Mucosa of descending colon (tissue), 3 donors: ENCODE results near the gene MACROH2A1. TPM values are rescaled to one million over a fixed set of nuclear protein-coding genes. Genes with fewer than 3 reads are reported as not detected.
A peak's percentile ranks its signal among the peaks of the same experiment; 100 is the strongest.
"Not testable (repeated sequence)": the region's sequence is repeated elsewhere in the genome, so short reads cannot be mapped to it uniquely, and the experiment has no call there.

Experiments
- ATAC-seq: fragments of 200-7000 bp; cut with Tn5 transposase; one replicate; pipeline ENCODE4 v1.9.1; 2020; ENCODE audit warnings: mild to moderate bottlenecking, moderate library complexity
- DNase-seq, 3 donors: peaks; one replicate each; pipeline ENCODE4 v3.0.0-alpha.2; 2020
- H3K36me3 ChIP-seq: fragments of 200-600 bp; one replicate; pipeline ENCODE4 v1.8.0; 2021; ENCODE audit warnings: low read depth, mild to moderate bottlenecking
- H3K4me1 ChIP-seq: fragments of 200-600 bp; one replicate; pipeline ENCODE4 v1.8.0; 2021; ENCODE audit warnings: low read depth, mild to moderate bottlenecking
- H3K4me3 ChIP-seq: fragments of 200-600 bp; one replicate; pipeline ENCODE4 v1.8.0; 2021; ENCODE audit warnings: mild to moderate bottlenecking
- H3K9me3 ChIP-seq: fragments of 200-600 bp; one replicate; pipeline ENCODE4 v1.8.0; 2021; ENCODE audit warnings: mild to moderate bottlenecking
- intact Hi-C, 2 donors: fragments of 100-400 bp; cut with DNase I in 1 of 2; cut with micrococcal nuclease in 1 of 2; formaldehyde crosslinking; loops; one replicate each; pipeline versions ENCODE4 v1.11.0 to v1.11.1; 2022; cut with DNase I, micrococcal nuclease
- total RNA-seq, 3 donors: library from RNA; stranded (reverse); fragmentation: NEBNext Ultra II Directional in 2 of 3; extraction: Animal tissue kit (Norgen Biotek cat#: 25700) in 2 of 3; gene quantifications; one replicate each; pipeline versions ENCODE4 v1.2.1 to v1.2.4, GENCODE V29; 2021 to 2023
- TF ChIP-seq, protein P1 (sequence below): fragments of 200-600 bp; IDR thresholded peaks from one replicate; pipeline ENCODE4 v1.8.0; 2022; ENCODE audit warnings: antibody characterized with exemption, mild to moderate bottlenecking
- donor health status: DM: no; HTN: no; CAD: no; lungs with moderate emphysema.
- donor health status: DM: no; HTN: no; CAD: no.
- donor health status: DM: no; HTN: yes; CAD: no.

MACROH2A1 gene
- total RNA-seq, 3 donors from 2014 or later = 170 to 255 (median 243) TPM

DNA sequence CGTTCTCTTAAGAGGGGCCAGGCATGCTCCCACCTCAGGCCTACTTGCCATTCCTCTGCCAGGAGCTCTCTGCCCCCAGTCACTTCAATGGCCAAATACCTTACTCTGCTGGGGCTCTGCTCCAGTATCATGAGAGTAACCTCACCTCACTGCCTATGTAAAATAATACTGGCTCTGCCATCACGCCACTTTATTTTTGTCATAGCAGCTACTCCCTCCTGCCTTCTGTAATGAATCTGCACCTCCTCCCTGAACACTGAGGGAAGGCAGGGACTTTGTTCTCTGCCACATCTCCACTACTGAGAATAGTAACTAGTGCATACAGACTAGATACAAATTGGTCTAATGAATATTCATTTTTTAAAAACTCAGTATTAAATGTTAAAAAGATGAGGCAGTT, 33.8 kb downstream of the MACROH2A1 start:
- peak; percentile 50 for ATAC-seq
- intact Hi-C loops = no loop called here
- peaks cover 24% of the 10 kb centered on the region for H3K4me1 ChIP-seq
- H3K4me3 ChIP-seq = no peak overlapping the region
- DNase-seq = no peak
- TF ChIP-seq, protein P1, sequence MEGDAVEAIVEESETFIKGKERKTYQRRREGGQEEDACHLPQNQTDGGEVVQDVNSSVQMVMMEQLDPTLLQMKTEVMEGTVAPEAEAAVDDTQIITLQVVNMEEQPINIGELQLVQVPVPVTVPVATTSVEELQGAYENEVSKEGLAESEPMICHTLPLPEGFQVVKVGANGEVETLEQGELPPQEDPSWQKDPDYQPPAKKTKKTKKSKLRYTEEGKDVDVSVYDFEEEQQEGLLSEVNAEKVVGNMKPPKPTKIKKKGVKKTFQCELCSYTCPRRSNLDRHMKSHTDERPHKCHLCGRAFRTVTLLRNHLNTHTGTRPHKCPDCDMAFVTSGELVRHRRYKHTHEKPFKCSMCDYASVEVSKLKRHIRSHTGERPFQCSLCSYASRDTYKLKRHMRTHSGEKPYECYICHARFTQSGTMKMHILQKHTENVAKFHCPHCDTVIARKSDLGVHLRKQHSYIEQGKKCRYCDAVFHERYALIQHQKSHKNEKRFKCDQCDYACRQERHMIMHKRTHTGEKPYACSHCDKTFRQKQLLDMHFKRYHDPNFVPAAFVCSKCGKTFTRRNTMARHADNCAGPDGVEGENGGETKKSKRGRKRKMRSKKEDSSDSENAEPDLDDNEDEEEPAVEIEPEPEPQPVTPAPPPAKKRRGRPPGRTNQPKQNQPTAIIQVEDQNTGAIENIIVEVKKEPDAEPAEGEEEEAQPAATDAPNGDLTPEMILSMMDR = no peak
- no peaks in the 10 kb centered on the region for H3K9me3 ChIP-seq
- H3K36me3 ChIP-seq = peaks cover 5% of the 10 kb centered on the region

DNA sequence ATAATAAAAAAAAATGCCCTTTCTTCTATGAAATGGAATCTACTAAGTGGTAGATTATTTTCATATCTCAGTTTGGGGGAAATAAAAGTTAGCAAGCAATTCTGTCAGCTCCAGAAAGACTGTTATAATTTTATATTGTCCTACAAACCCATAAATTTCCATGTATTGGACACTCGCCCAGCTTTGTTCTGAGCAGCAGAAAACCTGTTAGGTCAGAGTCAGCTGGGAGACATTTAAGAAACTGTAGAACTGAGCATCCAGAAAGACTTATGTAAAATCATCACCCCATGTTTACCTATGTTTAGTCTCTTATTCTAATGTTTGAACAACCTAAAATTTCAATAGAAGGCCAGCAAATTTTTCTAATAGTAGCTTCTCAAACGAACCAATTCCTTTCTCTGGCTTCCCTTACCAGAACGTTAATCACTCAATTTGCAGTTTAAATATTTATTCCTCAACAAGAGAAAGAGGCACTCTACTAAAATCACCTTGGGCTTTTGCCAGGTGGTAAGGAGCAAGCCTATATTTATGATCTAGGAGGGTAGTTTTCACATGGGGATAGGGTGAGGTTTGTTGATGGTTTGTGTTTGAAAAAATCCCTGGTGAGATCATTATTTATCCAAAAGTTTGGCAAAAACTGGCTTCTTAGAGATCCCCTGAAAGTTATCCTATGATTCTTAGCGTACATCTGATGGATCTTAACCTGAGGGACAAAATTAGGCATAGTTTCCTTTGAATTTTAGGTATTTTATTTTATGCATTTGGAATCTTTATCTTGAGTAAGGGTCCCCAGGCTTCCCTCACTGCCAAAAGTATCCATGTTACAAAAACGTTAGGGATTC, 34.4 kb downstream of the MACROH2A1 start:
- peak; percentile 84 for ATAC-seq
- H3K9me3 ChIP-seq = no peaks in the 10 kb centered on the region
- TF ChIP-seq, protein P1 = no peak
- peak in 1 of 3 donors; percentile 86 for DNase-seq
- no peak overlapping the region for H3K4me3 ChIP-seq
- H3K36me3 ChIP-seq = peaks cover 5% of the 10 kb centered on the region
- intact Hi-C loops = no loop called here
- peaks cover 24% of the 10 kb centered on the region for H3K4me1 ChIP-seq

DNA sequence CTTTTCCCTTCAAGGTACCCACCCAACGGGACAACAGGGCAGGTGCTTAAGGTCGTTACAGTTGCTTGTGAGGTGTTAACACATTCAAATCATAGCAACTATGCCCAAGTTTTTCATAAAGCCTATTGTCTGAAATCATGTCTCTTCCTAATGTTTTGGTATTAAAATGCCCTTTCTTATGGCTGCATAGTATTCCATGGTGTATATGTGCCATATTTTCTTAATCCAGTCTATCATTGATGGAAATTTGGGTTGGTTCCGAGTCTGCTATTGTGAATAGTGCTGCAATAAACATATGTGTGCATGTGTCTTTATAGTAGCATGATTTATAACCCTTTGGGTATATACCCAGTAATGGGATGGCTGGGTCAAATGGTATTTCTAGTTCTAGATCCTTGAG, 35.7 kb downstream of the MACROH2A1 start:
- H3K36me3 ChIP-seq, H3K4me3 ChIP-seq, intact Hi-C loops, ATAC-seq, DNase-seq, H3K9me3 ChIP-seq: not testable (repeated sequence)
- H3K4me1 ChIP-seq = peaks cover 24% of the 10 kb centered on the region

DNA sequence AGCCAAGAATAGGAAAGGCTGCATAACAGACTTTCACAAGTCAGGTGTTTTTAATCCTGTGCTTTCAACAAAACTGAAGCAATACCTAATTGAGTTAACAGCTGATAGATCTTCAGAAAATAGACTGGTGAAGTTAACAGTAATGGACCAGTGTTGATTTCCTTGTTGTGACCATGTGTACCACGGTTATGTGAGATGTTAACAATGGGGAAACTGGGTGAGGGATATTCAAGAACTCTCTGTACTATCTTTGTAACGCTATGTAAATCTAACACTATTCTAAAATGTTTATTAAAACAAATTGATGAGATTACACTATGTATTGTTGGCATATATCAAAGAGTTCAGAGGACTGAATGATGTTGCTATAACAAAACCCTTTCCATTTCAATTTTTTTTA, 36.9 kb downstream of the MACROH2A1 start:
- TF ChIP-seq, protein P1 = no peak

DNA sequence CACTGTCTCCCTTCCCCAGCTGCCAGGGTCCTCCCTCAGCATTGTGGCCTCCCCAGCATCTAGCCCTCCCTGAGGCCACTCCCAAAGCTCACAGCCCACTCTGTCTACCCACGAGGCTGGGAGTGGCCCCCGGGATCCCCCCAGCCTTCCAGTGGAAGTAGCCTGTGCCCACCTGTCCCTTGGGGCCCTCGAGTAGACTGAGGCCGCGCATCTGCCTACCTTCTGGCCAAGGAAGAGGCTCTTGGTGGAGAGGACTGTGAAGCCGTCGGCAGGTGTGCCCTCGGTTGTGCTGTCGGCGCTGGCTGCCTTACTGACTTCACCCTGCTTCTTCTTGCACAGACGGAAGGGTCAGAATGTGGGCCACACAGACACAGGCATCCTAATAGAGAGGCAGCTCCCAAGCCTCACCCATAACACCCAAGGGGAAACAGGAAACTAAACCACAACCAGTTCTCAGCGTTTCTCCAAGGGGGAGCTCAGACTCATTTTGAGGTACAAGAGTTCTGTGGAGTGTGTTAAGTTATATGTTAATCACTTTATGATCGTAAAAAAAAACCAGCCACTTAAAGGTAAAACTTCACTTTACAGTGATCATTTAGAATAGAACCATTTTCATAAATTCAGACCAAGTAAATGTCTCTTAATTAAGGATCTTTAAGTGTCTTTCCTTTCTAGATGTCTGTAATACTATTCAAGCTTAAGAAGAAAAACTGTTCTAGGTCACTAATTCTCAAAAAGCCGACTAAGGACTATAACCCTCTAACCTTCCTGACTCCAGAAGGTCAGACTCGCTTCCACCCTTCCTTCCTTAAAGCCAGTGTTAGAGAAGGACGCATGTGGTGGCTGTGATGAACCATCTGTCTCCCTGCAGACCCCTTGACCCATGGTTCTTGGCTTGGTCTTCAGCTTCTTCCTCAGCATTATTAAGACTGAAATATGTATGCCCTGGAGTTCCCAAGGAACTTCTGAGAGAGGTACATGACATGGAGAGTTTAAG, 38.5 kb downstream of the MACROH2A1 start:
- H3K9me3 ChIP-seq = no peaks in the 10 kb centered on the region
- DNase-seq (no peak), ATAC-seq (no peak)
- no peak overlapping the region for H3K4me3 ChIP-seq
- H3K36me3 ChIP-seq = peaks cover 5% of the 10 kb centered on the region
- TF ChIP-seq, protein P1 = no peak
- H3K4me1 ChIP-seq = peaks cover 29% of the 10 kb centered on the region
- intact Hi-C loops = no loop called here

More for the DNA sequence above, 36.9 kb downstream of the MACROH2A1 start:
- Histone ChIP-seq H3K4me1 (peaks cover 29% of the 10 kb centered on the region), H3K4me3 (no peak overlapping the region), H3K36me3 (peaks cover 5% of the 10 kb centered on the region), H3K9me3 (no peaks in the 10 kb centered on the region)
- DNase-seq (no peak), ATAC-seq (no peak)
- intact Hi-C loops = no loop called here
